H1 (cell line): ENCODE results near the gene DRC1. TPM values are rescaled to one million over a fixed set of nuclear protein-coding genes. Genes with fewer than 3 reads are reported as not detected.

ENCODE experiments used
- CTCF ChIA-PET: fragments of 300-600 bp; sonication (Branson Sonifier 250); formaldehyde crosslinking; loops from one replicate; lab custom pipeline; 2021; ENCODE audit not compliant: partially characterized antibody; lab: Charles Lee
- POLR2A ChIA-PET: fragments of 300-600 bp; sonication (Branson Sonifier 250); formaldehyde crosslinking; loops from one replicate; lab custom pipeline; 2021; ENCODE audit warnings: inconsistent platforms; ENCODE audit not compliant: partially characterized antibody; lab: Charles Lee
- DNase-seq, 2 experiments: peaks; one replicate each; pipeline versions ENCODE4 v3.0.0 to v3.0.0-alpha.2; 2010 to 2022; ENCODE audit warnings: low spot score in 2 of 2, low read depth in 1 of 2, mixed read lengths in 1 of 2
- FAIRE-seq: peaks from 2 replicates; lab custom pipeline; 2011; peaks lifted over from hg19 to GRCh38; lab: Jason Lieb, UNC
- H2AFZ ChIP-seq: 2 replicates; pipeline ENCODE4 v1.8.1; 2012; ENCODE audit warnings: low read length, inconsistent platforms
- H2AK5ac ChIP-seq: 2 replicates; pipeline ENCODE4 v1.6.1; 2013; ENCODE audit warnings: low read depth, low read length
- H2BK120ac ChIP-seq: replicated peaks from 2 replicates; pipeline ENCODE3; 2013; ENCODE audit warnings: low read depth, low read length, inconsistent platforms
- H2BK12ac ChIP-seq: 2 replicates; pipeline ENCODE4 v1.6.1; 2013; ENCODE audit warnings: low read depth, low read length
- H2BK15ac ChIP-seq: 2 replicates; pipeline ENCODE4 v1.6.1; 2013; ENCODE audit warnings: low read length
- H2BK20ac ChIP-seq: 2 replicates; pipeline ENCODE4 v1.6.1; 2013; ENCODE audit warnings: low read length
- H2BK5ac ChIP-seq: 2 replicates; pipeline ENCODE4 v1.6.1; 2013; ENCODE audit warnings: low read depth, low read length
- H3K14ac ChIP-seq: 2 replicates; pipeline ENCODE4 v1.6.1; 2013; ENCODE audit warnings: inconsistent platforms; ENCODE audit not compliant: insufficient read length
- H3K18ac ChIP-seq: 2 replicates; pipeline ENCODE4 v1.6.1; 2013; ENCODE audit warnings: low read length; ENCODE audit errors: extremely low read depth
- H3K23ac ChIP-seq: 2 replicates; pipeline ENCODE4 v1.6.1; 2013; ENCODE audit warnings: inconsistent platforms; ENCODE audit not compliant: insufficient read length
- H3K23me2 ChIP-seq: 2 replicates; pipeline ENCODE4 v1.6.1; 2013; ENCODE audit warnings: low read depth, low read length
- H3K27ac ChIP-seq: 2 replicates; pipeline ENCODE4 v1.6.1; 2011; ENCODE audit warnings: low read depth, low read length, inconsistent platforms
- H3K27me3 ChIP-seq, 4 experiments: replicated peaks in 1 of 4; 1 replicate in 1 of 4; 2 replicates in 3 of 4; pipeline versions ENCODE4 v1.6.1 to v1.8.1; 2011 to 2013; ENCODE audit warnings: low read length in 3 of 4, mild to moderate bottlenecking in 3 of 4, inconsistent platforms in 2 of 4, mixed read lengths in 2 of 4, moderate library complexity in 1 of 4; ENCODE audit not compliant: control insufficient read depth in 3 of 4, insufficient read depth in 3 of 4; ENCODE audit errors: extremely low read depth in 1 of 4
- H3K36me3 ChIP-seq, 4 experiments: 2 replicates each; pipeline versions ENCODE4 v1.6.1 to v1.8.1; 2011 to 2013; ENCODE audit warnings: mild to moderate bottlenecking in 4 of 4, low read length in 3 of 4, moderate library complexity in 2 of 4, control low read depth in 1 of 4, inconsistent platforms in 1 of 4; ENCODE audit not compliant: insufficient read depth in 4 of 4, control insufficient read depth in 2 of 4
- H3K4ac ChIP-seq: replicated peaks from 2 replicates; pipeline ENCODE3; 2013; ENCODE audit warnings: low read length, low read depth, mixed read lengths, inconsistent platforms; ENCODE audit not compliant: insufficient read length
- H3K4me1 ChIP-seq, 4 experiments: replicated peaks in 1 of 4; 1 replicate in 1 of 4; 2 replicates in 3 of 4; pipeline versions ENCODE4 v1.6.1 to v1.8.1; 2011 to 2013; ENCODE audit warnings: low read length in 3 of 4, inconsistent platforms in 2 of 4, mixed read lengths in 1 of 4; ENCODE audit not compliant: insufficient read depth in 4 of 4, control insufficient read depth in 3 of 4
- H3K4me2 ChIP-seq, 2 experiments: 2 replicates each; pipeline versions ENCODE4 v1.6.1 to v1.8.1; 2011 to 2013; ENCODE audit warnings: low read depth in 2 of 2, low read length in 2 of 2, control low read depth in 1 of 2, inconsistent platforms in 1 of 2, mild to moderate bottlenecking in 1 of 2; ENCODE audit not compliant: insufficient read depth in 1 of 2
- H3K4me3 ChIP-seq, 4 experiments: fragments of 200-600, 300-600 bp in 1 of 4; sonication (generic), shearing (Covaris generic), sonication (Bioruptor Twin) in 1 of 4; 2 replicates each; pipeline versions ENCODE4 v1.5.1 to v1.8.1; 2011 to 2016; ENCODE audit warnings: low read length in 4 of 4, low read depth in 3 of 4, control low read depth in 2 of 4, inconsistent platforms in 2 of 4, mild to moderate bottlenecking in 2 of 4, mixed read lengths in 1 of 4, moderate library complexity in 1 of 4; ENCODE audit not compliant: insufficient read depth in 2 of 4; ENCODE audit errors: extremely low read depth in 1 of 4
- H3K56ac ChIP-seq: replicated peaks from 2 replicates; pipeline ENCODE3; 2013; ENCODE audit warnings: low read depth, mild to moderate bottlenecking, mixed read lengths, low read length, inconsistent platforms; ENCODE audit not compliant: insufficient read length
- H3K79me1 ChIP-seq: 2 replicates; pipeline ENCODE4 v1.6.1; 2013; ENCODE audit warnings: low read depth, low read length, control low read depth
- H3K79me2 ChIP-seq, 2 experiments: 2 replicates each; pipeline versions ENCODE4 v1.6.1 to v1.8.1; 2012 to 2013; ENCODE audit warnings: low read length in 2 of 2, mild to moderate bottlenecking in 2 of 2, inconsistent platforms in 1 of 2; ENCODE audit not compliant: insufficient read depth in 2 of 2, control insufficient read depth in 1 of 2
- H3K9ac ChIP-seq, 4 experiments: replicated peaks in 1 of 4; 1 replicate in 1 of 4; 2 replicates in 3 of 4; pipeline versions ENCODE4 v1.6.1 to v1.8.1; 2011 to 2013; ENCODE audit warnings: low read depth in 3 of 4, low read length in 3 of 4, control low read depth in 2 of 4, mild to moderate bottlenecking in 2 of 4, moderate library complexity in 2 of 4, inconsistent platforms in 1 of 4; ENCODE audit errors: extremely low read depth in 1 of 4
- H3K9me3 ChIP-seq, 2 experiments: 2 replicates each; pipeline versions ENCODE4 v1.6.1 to v1.8.1; 2012 to 2013; ENCODE audit warnings: mild to moderate bottlenecking in 2 of 2, moderate library complexity in 2 of 2, control low read depth in 1 of 2, inconsistent platforms in 1 of 2, low read depth in 1 of 2, low read length in 1 of 2, mixed read lengths in 1 of 2; ENCODE audit not compliant: insufficient read depth in 2 of 2
- H4K20me1 ChIP-seq, 2 experiments: replicated peaks in 1 of 2; 2 replicates each; pipeline versions ENCODE3 to v1.8.1; 2011 to 2013; ENCODE audit warnings: inconsistent platforms in 2 of 2, low read length in 2 of 2, mild to moderate bottlenecking in 1 of 2; ENCODE audit not compliant: insufficient read depth in 2 of 2, control insufficient read depth in 1 of 2
- H4K5ac ChIP-seq: 2 replicates; pipeline ENCODE4 v1.6.1; 2013; ENCODE audit warnings: low read length, low read depth, mixed read lengths, inconsistent platforms; ENCODE audit not compliant: insufficient read length
- H4K8ac ChIP-seq: 2 replicates; pipeline ENCODE4 v1.8.0; 2013; ENCODE audit warnings: mild to moderate bottlenecking, moderate library complexity, low read length, inconsistent platforms; ENCODE audit not compliant: insufficient read depth; ENCODE audit errors: extremely low read depth
- H4K91ac ChIP-seq: replicated peaks from 2 replicates; pipeline ENCODE3; 2013; ENCODE audit warnings: low read length, mixed read lengths, inconsistent platforms; ENCODE audit not compliant: insufficient read length
- ASH2L ChIP-seq: fragments of 200-600, 300-600 bp; sonication (generic); IDR thresholded peaks from one replicate; pipeline ENCODE4 v1.7.1; 2017; ENCODE audit warnings: low read length
- CBX5 ChIP-seq: fragments of 300-800, 300-1000 bp; sonication (generic); IDR thresholded peaks from 2 replicates; pipeline ENCODE4 v1.7.1; 2016; ENCODE audit warnings: antibody characterized with exemption, low read length, low read depth
- CEBPB ChIP-seq: IDR thresholded peaks from 2 replicates; pipeline ENCODE4 v1.6.1; 2012; ENCODE audit warnings: low read depth, low read length
- E2F6 ChIP-seq: IDR thresholded peaks from 2 replicates; pipeline ENCODE4 v1.6.1; 2012; ENCODE audit warnings: inconsistent platforms
- GTF2F1 ChIP-seq: IDR thresholded peaks from 2 replicates; pipeline ENCODE4 v1.6.1; 2012; ENCODE audit warnings: low read depth, low read length, improper control_type of control experiment, borderline replicate concordance
- NANOG ChIP-seq: IDR thresholded peaks from 2 replicates; pipeline ENCODE4 v1.6.1; 2011; ENCODE audit warnings: low read length, low read depth, mild to moderate bottlenecking, inconsistent platforms; ENCODE audit not compliant: insufficient read depth, poor library complexity, severe bottlenecking
- NRF1 ChIP-seq: IDR thresholded peaks from 2 replicates; pipeline ENCODE4 v1.6.1; 2011; ENCODE audit warnings: mild to moderate bottlenecking, low read depth, low read length, improper control_type of control experiment
- POLR2A ChIP-seq, 2 experiments: IDR thresholded peaks; 1 replicate in 1 of 2; 2 replicates in 1 of 2; pipeline ENCODE4 v1.6.1; 2011; ENCODE audit warnings: low read depth in 2 of 2, low read length in 2 of 2, mild to moderate bottlenecking in 2 of 2; ENCODE audit errors: control extremely low read depth in 1 of 2
- RFX5 ChIP-seq: IDR thresholded peaks from 2 replicates; pipeline ENCODE4 v1.6.1; 2011; ENCODE audit warnings: low read depth, low read length, improper control_type of control experiment, borderline replicate concordance
- SAP30 ChIP-seq: fragments of 300-600 bp; sonication (generic); IDR thresholded peaks from 2 replicates; pipeline ENCODE4 v1.7.1; 2012; ENCODE audit warnings: low read length, moderate library complexity, mild to moderate bottlenecking, inconsistent platforms; ENCODE audit not compliant: insufficient read depth, insufficient replicate concordance
- SIX5 ChIP-seq: IDR thresholded peaks from 2 replicates; pipeline ENCODE4 v1.6.1; 2011; ENCODE audit warnings: mild to moderate bottlenecking, low read depth, low read length
- WGBS, 2 experiments: shearing (Covaris generic) in 1 of 2; methylation state at CpG; one replicate each; pipeline versions ENCODE4 v1.1.6 to v1.1.7; 2013 to 2015; ENCODE audit warnings: low lambda C conversion rate in 2 of 2, mixed read lengths in 2 of 2, inconsistent platforms in 1 of 2, low coverage in 1 of 2, missing lambda C conversion rate in 1 of 2; ENCODE audit not compliant: insufficient replicate concordance in 2 of 2, insufficient coverage in 1 of 2, insufficient read length in 1 of 2; ENCODE audit errors: extremely low coverage in 1 of 2, missing lambda C conversion rate in 1 of 2; 5-methylcytosine and 5-hydroxymethylcytosine counted together
- polyA plus RNA-seq, 7 experiments: library from polyadenylated mRNA; depleted of rRNA in 3 of 7; stranded (reverse) in 5 of 7; unstranded in 2 of 7; fragments of >200 nt in 5 of 7; fragments of 200-250 nt in 2 of 7; gene quantifications; 1 replicate in 5 of 7; 2 replicates in 1 of 7; 4 replicates in 1 of 7; pipeline versions ENCODE4 v1.2.1 to v1.2.3, GENCODE V29; 2011 to 2013; ENCODE audit warnings: missing spikeins in 2 of 7, mixed read lengths in 2 of 7
- total RNA-seq: library from RNA; stranded (reverse); fragmentation: NEBNext Ultra II Directional; extraction: Animal tissue kit (Norgen Biotek cat#: 25700); gene quantifications from 2 replicates; pipeline ENCODE4 v1.2.1, GENCODE V29; 2021

The DRC1 gene
- total and polyA plus RNA-seq, 2 of the 8 experiments (the other 6 are each of a cell fraction or from before 2014, with no cell fraction given) = 0.08 TPM; not detected in 1

DNA sequence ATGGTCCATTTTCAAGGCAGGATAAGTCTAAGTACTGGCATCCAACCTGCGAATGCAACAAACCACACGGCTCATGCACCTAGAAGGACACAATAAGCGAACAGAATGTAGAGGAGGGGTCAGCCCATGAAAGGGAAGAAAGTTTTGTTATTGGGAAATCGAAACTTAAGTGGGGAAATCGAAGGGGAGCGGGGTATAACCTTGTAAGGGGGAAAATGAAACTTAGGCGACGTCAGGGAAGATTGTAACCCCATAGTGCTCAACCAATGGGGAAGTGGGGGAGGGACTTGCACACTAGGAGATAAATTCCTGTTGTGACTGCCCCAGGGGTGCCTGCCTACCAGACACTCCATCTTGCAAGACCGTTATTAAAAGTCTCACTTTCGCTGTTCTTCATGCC is 91.8 kb downstream of the DRC1 start:
- H2BK12ac ChIP-seq = 0 out of 2 replicates have a peak overlapping the region, but pooled peaks have one; percentile 9
- H3K9ac ChIP-seq = no peak overlapping the region
- H3K4ac ChIP-seq = no peak overlapping the region
- ChIA-PET POLR2A (no interaction called here), CTCF (interaction anchor here (0.6 to 2.6 kb wide), 3 partner anchors 10 to 319 kb away, joined by 3 to 34 read pairs (median 4); no protein-coding TSS in a partner anchor)
- H3K4me3 ChIP-seq = no peak overlapping the region
- H3K27me3 ChIP-seq = no peaks in the 10 kb centered on the region
- H3K79me1 ChIP-seq = no peaks in the 10 kb centered on the region
- H2AK5ac ChIP-seq = no peak overlapping the region
- no peak overlapping the region for H3K18ac ChIP-seq
- peaks cover 2 to 5% (median 3%) of the 10 kb centered on the region in 4 experiments; a peak in 4 of 7 replicates for H3K4me1 ChIP-seq
- H4K91ac ChIP-seq = no peak overlapping the region
- H4K8ac ChIP-seq = no peak overlapping the region
- no peaks in the 10 kb centered on the region for H3K36me3 ChIP-seq
- no peak overlapping the region for H2BK5ac ChIP-seq
- 92% methylated on average over 10 of the region's 10 CpGs; no CpG with 5 or more reads in 1 of the 2 experiments for WGBS, 2 experiments
- H4K20me1 ChIP-seq = no peaks in the 10 kb centered on the region
- DNase-seq = no peak
- no peak overlapping the region for H2BK20ac ChIP-seq
- no peak overlapping the region for H2AFZ ChIP-seq
- H3K56ac ChIP-seq = no peak overlapping the region
- H3K14ac ChIP-seq = no peak overlapping the region
- no peak overlapping the region for H3K27ac ChIP-seq
- no peak overlapping the region for H2BK15ac ChIP-seq
- FAIRE-seq = no peak
- H3K23ac ChIP-seq = no peak overlapping the region
- no peaks in the 10 kb centered on the region for H3K79me2 ChIP-seq
- H3K4me2 ChIP-seq = no peak overlapping the region
- H3K9me3 ChIP-seq = no peaks in the 10 kb centered on the region
- no peaks in the 10 kb centered on the region for H3K23me2 ChIP-seq
- no peak overlapping the region for H4K5ac ChIP-seq
- H2BK120ac ChIP-seq = no peak overlapping the region
- no peak for TF ChIP-seq E2F6
- no peak for TF ChIP-seq ASH2L
- no peak for TF ChIP-seq GTF2F1
- TF ChIP-seq NRF1 = no peak
- no peak for TF ChIP-seq SAP30
- no peak for TF ChIP-seq CBX5
- TF ChIP-seq SIX5 = no peak
- TF ChIP-seq NANOG = no peak
- no peak for TF ChIP-seq CEBPB
- no peak for TF ChIP-seq RFX5
- no peak for TF ChIP-seq POLR2A (IDR thresholded peaks at IDR 0.05; ENCODE audit: control extremely low read depth in 1 of 2, low read depth in 2 of 2, low read length in 2 of 2)
